OCI-LY1 (cell line): ENCODE results near the gene OGFR.

Experiments
- H2AFZ ChIP-seq: fragments of 200-600 bp; sonication (generic), shearing (Covaris generic); 2 replicates; pipeline ENCODE4 v1.6.0; 2014; ENCODE audit warnings: antibody characterized with exemption, mild to moderate bottlenecking, low read length
- H3F3A ChIP-seq: fragments of 200-600 bp; sonication (generic), shearing (Covaris generic); 2 replicates; pipeline ENCODE4 v1.6.0; 2014; ENCODE audit warnings: mild to moderate bottlenecking, antibody characterized with exemption, low read length, moderate library complexity; ENCODE audit not compliant: insufficient read depth
- H3K27ac ChIP-seq: fragments of 200-600 bp; sonication (generic); 2 replicates; pipeline ENCODE4 v1.5.1; 2014; ENCODE audit warnings: low read length, mixed run types, mild to moderate bottlenecking, low read depth; ENCODE audit not compliant: poor library complexity, severe bottlenecking
- H3K27me3 ChIP-seq: fragments of 200-600 bp; sonication (generic); 2 replicates; pipeline ENCODE4 v1.6.0; 2014; ENCODE audit warnings: antibody characterized with exemption, mild to moderate bottlenecking, low read length, moderate library complexity; ENCODE audit not compliant: insufficient read depth
- H3K36me3 ChIP-seq: fragments of 200-600 bp; sonication (generic); 2 replicates; pipeline ENCODE4 v1.6.1; 2014; ENCODE audit warnings: mild to moderate bottlenecking, antibody characterized with exemption, low read length, moderate library complexity, mixed read lengths; ENCODE audit not compliant: insufficient read depth
- H3K4me1 ChIP-seq: fragments of 200-600 bp; sonication (generic); 2 replicates; pipeline ENCODE4 v1.5.1; 2014; ENCODE audit warnings: mild to moderate bottlenecking, low read length, moderate library complexity; ENCODE audit not compliant: insufficient read depth, severe bottlenecking
- H3K4me2 ChIP-seq: fragments of 200-600 bp; sonication (generic), shearing (Covaris generic); 2 replicates; pipeline ENCODE4 v1.6.1; 2014; ENCODE audit warnings: low read length
- H3K4me3 ChIP-seq: fragments of 200-600 bp; sonication (generic); 2 replicates; pipeline ENCODE4 v1.5.1; 2014; ENCODE audit warnings: low read length, low read depth, mild to moderate bottlenecking, mixed read lengths; ENCODE audit not compliant: poor library complexity, severe bottlenecking
- H3K79me2 ChIP-seq: fragments of 200-600 bp; shearing (Covaris generic); 2 replicates; pipeline ENCODE4 v1.6.1; 2016; ENCODE audit warnings: mixed run types, low read length, mixed read lengths; ENCODE audit not compliant: insufficient read depth
- H3K9ac ChIP-seq: fragments of 200-600 bp; sonication (generic), shearing (Covaris generic); 2 replicates; pipeline ENCODE4 v1.6.1; 2014; ENCODE audit warnings: mild to moderate bottlenecking, low read length, mixed read lengths
- H3K9me2 ChIP-seq: fragments of 200-600 bp; sonication (generic), shearing (Covaris generic); 2 replicates; pipeline ENCODE4 v1.6.1; 2014; ENCODE audit warnings: low read depth, mild to moderate bottlenecking, low read length, mixed read lengths
- H3K9me3 ChIP-seq: fragments of 200-600 bp; shearing (Covaris generic); 2 replicates; pipeline ENCODE4 v1.6.1; 2014; ENCODE audit warnings: low read length, mixed read lengths
- H4K20me1 ChIP-seq: fragments of 200-600 bp; sonication (generic), shearing (Covaris generic); 2 replicates; pipeline ENCODE4 v1.6.0; 2016; ENCODE audit warnings: mild to moderate bottlenecking, low read length; ENCODE audit not compliant: insufficient read depth
- EZH2 ChIP-seq: fragments of 200-600 bp; sonication (generic), shearing (Covaris generic); IDR thresholded peaks from 2 replicates; pipeline ENCODE4 v1.8.0; 2017; ENCODE audit warnings: borderline replicate concordance, mixed run types, mild to moderate bottlenecking, antibody characterized with exemption, low read length, moderate library complexity, mixed read lengths
- TF ChIP-seq, protein P1 (sequence below): fragments of 200-600 bp; sonication (generic), shearing (Covaris generic); IDR thresholded peaks from 2 replicates; pipeline ENCODE4 v1.5.1; 2017; ENCODE audit warnings: mild to moderate bottlenecking, antibody characterized with exemption, low read length, moderate library complexity, mixed read lengths

OGFR gene

DNA sequence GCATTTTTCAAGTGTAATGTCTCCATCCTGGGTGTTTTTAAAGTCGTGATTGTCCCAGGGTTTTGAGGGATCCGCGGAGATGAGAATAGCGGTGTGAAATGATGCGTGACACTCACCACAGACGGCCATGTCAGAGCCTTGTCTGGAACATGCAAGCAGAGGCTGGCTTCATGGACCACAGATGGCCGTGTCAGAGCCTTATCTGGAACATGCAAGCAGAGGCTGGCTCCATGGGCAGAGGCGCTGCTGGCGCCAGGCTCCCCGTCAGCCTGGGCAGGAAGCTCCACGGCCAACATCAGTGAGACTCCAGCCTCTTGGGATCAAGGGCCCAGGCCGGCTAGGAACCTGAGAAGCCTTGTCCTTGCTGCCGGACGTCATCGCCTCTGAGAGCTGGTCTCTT lies 16.0 kb upstream of the OGFR start:
- no peaks in the 10 kb centered on the region for H3K79me2 ChIP-seq
- H2AFZ ChIP-seq: no peak overlapping the region
- H3K4me2 ChIP-seq: no peak overlapping the region
- H3F3A ChIP-seq: no peaks in the 10 kb centered on the region
- no peaks in the 10 kb centered on the region for H4K20me1 ChIP-seq
- H3K36me3 ChIP-seq: no peaks in the 10 kb centered on the region
- TF ChIP-seq, protein P1, sequence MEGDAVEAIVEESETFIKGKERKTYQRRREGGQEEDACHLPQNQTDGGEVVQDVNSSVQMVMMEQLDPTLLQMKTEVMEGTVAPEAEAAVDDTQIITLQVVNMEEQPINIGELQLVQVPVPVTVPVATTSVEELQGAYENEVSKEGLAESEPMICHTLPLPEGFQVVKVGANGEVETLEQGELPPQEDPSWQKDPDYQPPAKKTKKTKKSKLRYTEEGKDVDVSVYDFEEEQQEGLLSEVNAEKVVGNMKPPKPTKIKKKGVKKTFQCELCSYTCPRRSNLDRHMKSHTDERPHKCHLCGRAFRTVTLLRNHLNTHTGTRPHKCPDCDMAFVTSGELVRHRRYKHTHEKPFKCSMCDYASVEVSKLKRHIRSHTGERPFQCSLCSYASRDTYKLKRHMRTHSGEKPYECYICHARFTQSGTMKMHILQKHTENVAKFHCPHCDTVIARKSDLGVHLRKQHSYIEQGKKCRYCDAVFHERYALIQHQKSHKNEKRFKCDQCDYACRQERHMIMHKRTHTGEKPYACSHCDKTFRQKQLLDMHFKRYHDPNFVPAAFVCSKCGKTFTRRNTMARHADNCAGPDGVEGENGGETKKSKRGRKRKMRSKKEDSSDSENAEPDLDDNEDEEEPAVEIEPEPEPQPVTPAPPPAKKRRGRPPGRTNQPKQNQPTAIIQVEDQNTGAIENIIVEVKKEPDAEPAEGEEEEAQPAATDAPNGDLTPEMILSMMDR: no peak
- no peak for TF ChIP-seq EZH2
- no peaks in the 10 kb centered on the region for H3K9me2 ChIP-seq
- peaks cover 4% of the 10 kb centered on the region for H3K4me1 ChIP-seq
- H3K27ac ChIP-seq: no peak overlapping the region
- 0 out of 2 replicates have a peak, but pooled peaks cover 8% of the 10 kb centered on the region for H3K27me3 ChIP-seq
- no peak overlapping the region for H3K4me3 ChIP-seq
- H3K9me3 ChIP-seq: no peaks in the 10 kb centered on the region
- no peak overlapping the region for H3K9ac ChIP-seq

GRCh38 chr20:62790075-62790474 lies 14.6 kb upstream of the OGFR start:
- TF ChIP-seq EZH2: no peak
- TF ChIP-seq, protein P1: no peak

GRCh38 chr20:62791301-62792181 lies 13.1 kb upstream of the OGFR start:
- Histone ChIP-seq H3K27ac (no peak overlapping the region), H3K27me3 (0 out of 2 replicates have a peak, but pooled peaks cover 8% of the 10 kb centered on the region), H3K9me2 (no peaks in the 10 kb centered on the region), H3K4me1 (peaks cover 24% of the 10 kb centered on the region), H3F3A (no peaks in the 10 kb centered on the region), H3K9me3 (no peaks in the 10 kb centered on the region), H3K79me2 (no peaks in the 10 kb centered on the region), H3K36me3 (no peaks in the 10 kb centered on the region), H3K4me3 (no peak overlapping the region), H3K4me2 (no peak overlapping the region), H3K9ac (no peak overlapping the region), H4K20me1 (no peaks in the 10 kb centered on the region), H2AFZ (no peak overlapping the region)
- TF ChIP-seq, protein P1: peak; percentile 98
- TF ChIP-seq EZH2: no peak

More at GRCh38 chr20:62790075-62790474, 14.6 kb upstream of the OGFR start:
- Histone ChIP-seq H3K9me3 (no peaks in the 10 kb centered on the region), H4K20me1 (no peaks in the 10 kb centered on the region), H2AFZ (no peak overlapping the region), H3F3A (no peaks in the 10 kb centered on the region), H3K4me1 (peaks cover 16% of the 10 kb centered on the region), H3K9me2 (no peaks in the 10 kb centered on the region), H3K4me3 (no peak overlapping the region), H3K4me2 (no peak overlapping the region), H3K27me3 (0 out of 2 replicates have a peak, but pooled peaks cover 8% of the 10 kb centered on the region), H3K27ac (no peak overlapping the region), H3K36me3 (no peaks in the 10 kb centered on the region), H3K9ac (no peak overlapping the region), H3K79me2 (no peaks in the 10 kb centered on the region)
